Stimulated activated naive B cell treated with anti-CD40 and anti-IgM and Interleukin-4, amounts not matched to agents 10 μg/mL and 1 μg/mL and 100 μg/mL, for 72 hours (primary cell): Measurements from ENCODE around the gene SPOPL.
"Not testable (repeated sequence)": the region's sequence is repeated elsewhere in the genome, so short reads cannot be mapped to it uniquely, and the experiment has no call there.

Experiments used
- ATAC-seq, 2 donors: fragments of 150-1000 bp; cut with Tn5 transposase; replicated peaks; 2 replicates each; pipeline ENCODE4 v1.10.0; 2021; ENCODE audit warnings: moderate library complexity in 1 of 2
- DNase-seq: peaks from one replicate; pipeline ENCODE4 v3.0.0; 2021
- H3K27ac Mint-ChIP-seq: one replicate; pipeline ENCODE4 v1.8.0; 2022; ENCODE audit warnings: mild to moderate bottlenecking, mixed read lengths
- H3K27me3 Mint-ChIP-seq, 2 donors: one replicate each; pipeline ENCODE4 v1.8.0; 2022; ENCODE audit warnings: mixed read lengths in 2 of 2
- H3K36me3 Mint-ChIP-seq, 2 donors: one replicate each; pipeline ENCODE4 v1.8.0; 2022; ENCODE audit warnings: mixed read lengths in 2 of 2, mild to moderate bottlenecking in 1 of 2
- H3K4me1 Mint-ChIP-seq, 2 donors: one replicate each; pipeline ENCODE4 v1.8.0; 2022; ENCODE audit warnings: mixed read lengths in 2 of 2, mild to moderate bottlenecking in 1 of 2
- H3K4me3 Mint-ChIP-seq, 2 donors: one replicate each; pipeline ENCODE4 v1.8.0; 2022; ENCODE audit warnings: mild to moderate bottlenecking in 2 of 2, mixed read lengths in 2 of 2, moderate library complexity in 1 of 2
- H3K9me3 Mint-ChIP-seq, 2 donors: one replicate each; pipeline ENCODE4 v1.8.0; 2022; ENCODE audit warnings: mixed read lengths in 2 of 2, mild to moderate bottlenecking in 1 of 2

SPOPL gene

GRCh38 chr2:138523018-138523672 is 21.6 kb downstream of the SPOPL start:
- Mint-ChIP-seq H3K4me1 (peaks cover 38 to 70% of the 10 kb centered on the region in 2 donors), H3K27ac (peak overlapping the region; percentile 86), H3K9me3 (peaks cover 14 to 16% of the 10 kb centered on the region in 2 donors), H3K4me3 (peak overlapping the region in 1 of 2 donors; percentile 10), H3K36me3 (peaks cover 37 to 52% of the 10 kb centered on the region in 2 donors)
- peak in 1 of 2 donors; percentile 60 for ATAC-seq
- not testable (repeated sequence) for DNase-seq, H3K27me3 Mint-ChIP-seq

- H3K4me3 Mint-ChIP-seq, ATAC-seq, DNase-seq, H3K27me3 Mint-ChIP-seq, H3K27ac Mint-ChIP-seq: not testable (repeated sequence)
- peaks cover 14 to 16% of the 10 kb centered on the region in 2 donors for H3K9me3 Mint-ChIP-seq
- H3K4me1 Mint-ChIP-seq: peaks cover 40 to 70% of the 10 kb centered on the region in 2 donors
- peaks cover 37 to 56% of the 10 kb centered on the region in 2 donors for H3K36me3 Mint-ChIP-seq
Measured at GRCh38 chr2:138523673-138524042, 22.1 kb downstream of the SPOPL start.

- Mint-ChIP-seq H3K36me3 (peaks cover 37 to 56% of the 10 kb centered on the region in 2 donors), H3K4me1 (peaks cover 41 to 71% of the 10 kb centered on the region in 2 donors), H3K9me3 (peaks cover 14 to 16% of the 10 kb centered on the region in 2 donors)
- H3K27me3 Mint-ChIP-seq, DNase-seq, ATAC-seq, H3K27ac Mint-ChIP-seq, H3K4me3 Mint-ChIP-seq: not testable (repeated sequence)
Measured at GRCh38 chr2:138524353-138524752, 22.8 kb downstream of the SPOPL start.

- Mint-ChIP-seq H3K36me3 (peaks cover 21 to 38% of the 10 kb centered on the region in 2 donors), H3K4me3 (no peak overlapping the region), H3K27ac (no peak overlapping the region), H3K4me1 (peaks cover 39 to 84% of the 10 kb centered on the region in 2 donors), H3K27me3 (no peaks in the 10 kb centered on the region), H3K9me3 (peaks cover 0 to 3% of the 10 kb centered on the region in 2 donors)
- no peak for DNase-seq
- no peak for ATAC-seq
Measured at GRCh38 chr2:138531913-138532312, 30.3 kb downstream of the SPOPL start.

GRCh38 chr2:138534791-138535190 is 33.2 kb downstream of the SPOPL start:
- Mint-ChIP-seq H3K27me3 (no peaks in the 10 kb centered on the region), H3K4me1 (peaks cover 34 to 72% of the 10 kb centered on the region in 2 donors), H3K27ac (no peak overlapping the region), H3K36me3 (peaks cover 34 to 47% of the 10 kb centered on the region in 2 donors), H3K9me3 (peaks cover 8 to 12% of the 10 kb centered on the region in 2 donors), H3K4me3 (no peak overlapping the region)
- ATAC-seq (no peak), DNase-seq (no peak)

- ATAC-seq (peak; percentile 90 to 92), DNase-seq (peak; percentile 19)
- Mint-ChIP-seq H3K27me3 (no peaks in the 10 kb centered on the region), H3K36me3 (peaks cover 36 to 55% of the 10 kb centered on the region in 2 donors), H3K4me3 (peak overlapping the region; percentile 54 to 66), H3K9me3 (peaks cover 10 to 13% of the 10 kb centered on the region in 2 donors), H3K4me1 (peaks cover 29 to 71% of the 10 kb centered on the region in 2 donors), H3K27ac (no peak overlapping the region)
Measured at GRCh38 chr2:138536302-138536701, 34.7 kb downstream of the SPOPL start.

GRCh38 chr2:138536740-138537139 is 35.2 kb downstream of the SPOPL start:
- no peaks in the 10 kb centered on the region for H3K27me3 Mint-ChIP-seq
- H3K27ac Mint-ChIP-seq: peak overlapping the region; percentile 25
- ATAC-seq (no peak), DNase-seq (no peak)
- peaks cover 12 to 17% of the 10 kb centered on the region in 2 donors for H3K9me3 Mint-ChIP-seq
- H3K4me3 Mint-ChIP-seq: peak overlapping the region in 1 of 2 donors; percentile 54
- H3K36me3 Mint-ChIP-seq: peaks cover 40 to 59% of the 10 kb centered on the region in 2 donors
- peaks cover 31 to 71% of the 10 kb centered on the region in 2 donors for H3K4me1 Mint-ChIP-seq

GRCh38 chr2:138537170-138537915 is 35.8 kb downstream of the SPOPL start:
- H3K9me3 Mint-ChIP-seq: peaks cover 16 to 21% of the 10 kb centered on the region in 2 donors
- H3K4me1 Mint-ChIP-seq: peaks cover 34 to 72% of the 10 kb centered on the region in 2 donors
- H3K36me3 Mint-ChIP-seq: peaks cover 45 to 66% of the 10 kb centered on the region in 2 donors
- H3K4me3 Mint-ChIP-seq: no peak overlapping the region
- no peak for ATAC-seq
- H3K27me3 Mint-ChIP-seq: no peaks in the 10 kb centered on the region
- no peak for DNase-seq
- H3K27ac Mint-ChIP-seq: no peak overlapping the region

GRCh38 chr2:138544206-138544605 is 42.6 kb downstream of the SPOPL start:
- H3K9me3 Mint-ChIP-seq, DNase-seq, H3K4me3 Mint-ChIP-seq, H3K27ac Mint-ChIP-seq, H3K27me3 Mint-ChIP-seq, ATAC-seq: not testable (repeated sequence)
- H3K4me1 Mint-ChIP-seq: peaks cover 33 to 70% of the 10 kb centered on the region in 2 donors
- peaks cover 33 to 49% of the 10 kb centered on the region in 2 donors for H3K36me3 Mint-ChIP-seq

GRCh38 chr2:138548796-138549195 is 47.2 kb downstream of the SPOPL start:
- H3K36me3 Mint-ChIP-seq: peaks cover 24 to 32% of the 10 kb centered on the region in 2 donors
- ATAC-seq: no peak
- no peaks in the 10 kb centered on the region for H3K27me3 Mint-ChIP-seq
- H3K27ac Mint-ChIP-seq: no peak overlapping the region
- no peaks in the 10 kb centered on the region for H3K9me3 Mint-ChIP-seq
- H3K4me3 Mint-ChIP-seq: no peak overlapping the region
- no peak for DNase-seq
- H3K4me1 Mint-ChIP-seq: peaks cover 25 to 49% of the 10 kb centered on the region in 2 donors

GRCh38 chr2:138550172-138550571 is 48.6 kb downstream of the SPOPL start:
- Mint-ChIP-seq H3K36me3 (peaks cover 23 to 34% of the 10 kb centered on the region in 2 donors), H3K4me1 (peaks cover 17 to 37% of the 10 kb centered on the region in 2 donors), H3K27ac (no peak overlapping the region), H3K4me3 (no peak overlapping the region), H3K9me3 (no peaks in the 10 kb centered on the region), H3K27me3 (no peaks in the 10 kb centered on the region)
- DNase-seq (no peak), ATAC-seq (no peak)

GRCh38 chr2:138550670-138551287 is 49.2 kb downstream of the SPOPL start:
- ATAC-seq (peak; percentile 63 to 68), DNase-seq (no peak)
- Mint-ChIP-seq H3K36me3 (peaks cover 21 to 38% of the 10 kb centered on the region in 2 donors), H3K27me3 (no peaks in the 10 kb centered on the region), H3K27ac (peak overlapping the region; percentile 91), H3K4me3 (peak overlapping the region; percentile 2 to 51), H3K4me1 (peaks cover 17 to 33% of the 10 kb centered on the region in 2 donors), H3K9me3 (no peaks in the 10 kb centered on the region)

- ATAC-seq (no peak), DNase-seq (no peak)
- H3K36me3 Mint-ChIP-seq: peaks cover 22 to 34% of the 10 kb centered on the region in 2 donors
- H3K27ac Mint-ChIP-seq: no peak overlapping the region
- no peaks in the 10 kb centered on the region for H3K9me3 Mint-ChIP-seq
- no peak overlapping the region for H3K4me3 Mint-ChIP-seq
- H3K27me3 Mint-ChIP-seq: no peaks in the 10 kb centered on the region
- peaks cover 9 to 20% of the 10 kb centered on the region in 2 donors for H3K4me1 Mint-ChIP-seq
Measured at GRCh38 chr2:138554123-138554522, 52.6 kb downstream of the SPOPL start.

GRCh38 chr2:138559641-138560040 is 58.1 kb downstream of the SPOPL start:
- no peaks in the 10 kb centered on the region for H3K27me3 Mint-ChIP-seq
- no peak for DNase-seq
- no peak overlapping the region for H3K4me3 Mint-ChIP-seq
- no peak for ATAC-seq
- H3K4me1 Mint-ChIP-seq: no peaks in the 10 kb centered on the region
- H3K36me3 Mint-ChIP-seq: peaks cover 16 to 38% of the 10 kb centered on the region in 2 donors
- H3K27ac Mint-ChIP-seq: no peak overlapping the region
- H3K9me3 Mint-ChIP-seq: no peaks in the 10 kb centered on the region
